Right atrium auricular region (tissue), 2 donors: ENCODE results near the gene UGT1A8. TPM values are rescaled to one million over a fixed set of nuclear protein-coding genes. Genes with fewer than 3 reads are reported as not detected.
"Not testable (repeated sequence)": the region's sequence is repeated elsewhere in the genome, so short reads cannot be mapped to it uniquely, and the experiment has no call there.

ENCODE experiments used
- DNase-seq: peaks from one replicate; pipeline ENCODE4 v3.0.0-alpha.2; 2019; ENCODE audit warnings: low spot score
- H3K27ac ChIP-seq, 2 donors: fragments of 200-600 bp; sonication (generic); 1 replicate in 1 of 2; 2 replicates in 1 of 2; pipeline ENCODE4 v1.5.1; 2016 to 2019
- H3K27me3 ChIP-seq, 2 donors: fragments of 200-600 bp; sonication (generic); one replicate each; pipeline versions ENCODE4 v1.5.1 to v1.6.0; 2017 to 2019
- H3K36me3 ChIP-seq: fragments of 200-600 bp; sonication (generic); one replicate; pipeline ENCODE4 v1.5.1; 2016
- H3K4me1 ChIP-seq, 2 donors: fragments of 200-600 bp; sonication (generic); one replicate each; pipeline versions ENCODE4 v1.5.1 to v1.6.0; 2017 to 2019
- H3K4me3 ChIP-seq, 2 donors: fragments of 200-600 bp; sonication (generic); 1 replicate in 1 of 2; 2 replicates in 1 of 2; pipeline ENCODE4 v1.5.1; 2017 to 2019; ENCODE audit warnings: mild to moderate bottlenecking in 1 of 2, moderate library complexity in 1 of 2
- H3K9me3 ChIP-seq, 2 donors: fragments of 200-600 bp; sonication (generic); one replicate each; pipeline ENCODE4 v1.5.1; 2019
- total RNA-seq, 2 donors: library from RNA; depleted of rRNA; stranded (reverse); fragments of >200 nt; gene quantifications; one replicate each; pipeline ENCODE4 v1.1.0, GENCODE V29; 2016
- TF ChIP-seq, protein P1 (sequence below), 2 donors: fragments of 200-600 bp; sonication (generic); IDR thresholded peaks; one replicate each; pipeline ENCODE4 v1.5.1; 2019; ENCODE audit warnings: antibody characterized with exemption in 2 of 2

The UGT1A8 gene
- total RNA-seq, 2 donors from 2014 or later: not detected

DNA sequence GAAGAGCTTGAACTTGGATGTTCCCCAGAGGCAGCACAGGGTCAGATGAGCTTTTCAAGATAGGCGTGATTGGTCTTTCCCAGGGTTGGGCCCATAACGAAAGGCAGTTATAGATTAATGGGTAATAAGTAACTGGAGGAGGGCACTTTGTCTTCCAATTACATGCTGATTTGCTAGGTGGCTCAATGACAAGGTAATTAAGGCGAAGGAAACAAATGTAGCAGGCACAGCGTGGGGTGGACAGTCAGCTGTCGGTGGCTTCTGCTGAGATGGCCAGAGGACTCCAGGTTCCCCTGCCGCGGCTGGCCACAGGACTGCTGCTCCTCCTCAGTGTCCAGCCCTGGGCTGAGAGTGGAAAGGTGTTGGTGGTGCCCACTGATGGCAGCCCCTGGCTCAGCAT, 101.1 kb downstream of the UGT1A8 start, which contains the start of gene UGT1A4:
UGT1A4 (plus strand) TSS at position 185 of the 400 bp plus-strand sequence; CDS start at position 270, 85 bp downstream.
- no peaks in the 10 kb centered on the region for H3K9me3 ChIP-seq
- DNase-seq: no peak
- no peaks in the 10 kb centered on the region for H3K27me3 ChIP-seq
- H3K36me3 ChIP-seq: no peaks in the 10 kb centered on the region
- no peak within 1 kb of the TSS for H3K27ac ChIP-seq
- no peak within 1 kb of the TSS for H3K4me3 ChIP-seq
- H3K4me1 ChIP-seq: no peaks in the 10 kb centered on the region
- TF ChIP-seq, protein P1, sequence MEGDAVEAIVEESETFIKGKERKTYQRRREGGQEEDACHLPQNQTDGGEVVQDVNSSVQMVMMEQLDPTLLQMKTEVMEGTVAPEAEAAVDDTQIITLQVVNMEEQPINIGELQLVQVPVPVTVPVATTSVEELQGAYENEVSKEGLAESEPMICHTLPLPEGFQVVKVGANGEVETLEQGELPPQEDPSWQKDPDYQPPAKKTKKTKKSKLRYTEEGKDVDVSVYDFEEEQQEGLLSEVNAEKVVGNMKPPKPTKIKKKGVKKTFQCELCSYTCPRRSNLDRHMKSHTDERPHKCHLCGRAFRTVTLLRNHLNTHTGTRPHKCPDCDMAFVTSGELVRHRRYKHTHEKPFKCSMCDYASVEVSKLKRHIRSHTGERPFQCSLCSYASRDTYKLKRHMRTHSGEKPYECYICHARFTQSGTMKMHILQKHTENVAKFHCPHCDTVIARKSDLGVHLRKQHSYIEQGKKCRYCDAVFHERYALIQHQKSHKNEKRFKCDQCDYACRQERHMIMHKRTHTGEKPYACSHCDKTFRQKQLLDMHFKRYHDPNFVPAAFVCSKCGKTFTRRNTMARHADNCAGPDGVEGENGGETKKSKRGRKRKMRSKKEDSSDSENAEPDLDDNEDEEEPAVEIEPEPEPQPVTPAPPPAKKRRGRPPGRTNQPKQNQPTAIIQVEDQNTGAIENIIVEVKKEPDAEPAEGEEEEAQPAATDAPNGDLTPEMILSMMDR (IDR thresholded peaks at IDR 0.05): no peak

DNA sequence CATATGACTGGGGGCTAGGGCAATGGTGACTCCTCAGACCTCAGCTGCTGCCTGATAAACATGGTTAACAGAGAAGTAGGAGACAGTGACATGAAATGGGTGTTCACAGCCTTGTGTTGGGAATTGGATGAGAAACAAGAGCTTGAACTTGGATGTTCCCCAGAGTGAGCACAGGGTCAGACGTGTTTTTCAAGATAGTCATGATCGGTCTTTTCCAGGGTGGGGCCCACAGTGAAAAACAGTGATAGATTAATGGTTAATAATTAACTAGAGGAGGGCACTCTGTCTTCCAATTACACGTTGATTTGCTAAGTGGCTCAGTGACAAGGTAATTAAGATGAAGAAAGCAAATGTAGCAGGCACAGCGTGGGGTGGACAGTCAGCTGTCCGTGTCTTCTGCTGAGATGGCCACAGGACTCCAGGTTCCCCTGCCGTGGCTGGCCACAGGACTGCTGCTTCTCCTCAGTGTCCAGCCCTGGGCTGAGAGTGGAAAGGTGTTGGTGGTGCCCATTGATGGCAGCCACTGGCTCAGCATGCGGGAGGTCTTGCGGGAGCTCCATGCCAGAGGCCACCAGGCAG, 111.4 kb downstream of the UGT1A8 start, which contains the start of gene UGT1A3:
UGT1A3 (plus strand) TSS at position 320 of the 579 bp plus-strand sequence; CDS start at position 405, 85 bp downstream.
- H3K27me3 ChIP-seq: no peaks in the 10 kb centered on the region
- H3K4me1 ChIP-seq: no peaks in the 10 kb centered on the region
- H3K4me3 ChIP-seq: no peak within 1 kb of the TSS
- no peaks in the 10 kb centered on the region for H3K36me3 ChIP-seq
- TF ChIP-seq, protein P1 (IDR thresholded peaks at IDR 0.05): no peak
- no peak for DNase-seq
- no peaks in the 10 kb centered on the region for H3K9me3 ChIP-seq
- no peak within 1 kb of the TSS for H3K27ac ChIP-seq

- DNase-seq, H3K27me3 ChIP-seq, H3K4me3 ChIP-seq, H3K27ac ChIP-seq, H3K4me1 ChIP-seq, H3K36me3 ChIP-seq, H3K9me3 ChIP-seq: not testable (repeated sequence)
Measured at GRCh38 chr2:233736868-233737653, 119.6 kb downstream of the UGT1A8 start.

GRCh38 chr2:233740870-233741269, 123.4 kb downstream of the UGT1A8 start:
- Histone ChIP-seq H3K27me3 (no peaks in the 10 kb centered on the region), H3K9me3 (no peaks in the 10 kb centered on the region), H3K4me3 (no peak overlapping the region), H3K36me3 (no peaks in the 10 kb centered on the region), H3K4me1 (no peaks in the 10 kb centered on the region), H3K27ac (no peak overlapping the region)
- TF ChIP-seq, protein P1 (IDR thresholded peaks at IDR 0.05): no peak
- no peak for DNase-seq

DNA sequence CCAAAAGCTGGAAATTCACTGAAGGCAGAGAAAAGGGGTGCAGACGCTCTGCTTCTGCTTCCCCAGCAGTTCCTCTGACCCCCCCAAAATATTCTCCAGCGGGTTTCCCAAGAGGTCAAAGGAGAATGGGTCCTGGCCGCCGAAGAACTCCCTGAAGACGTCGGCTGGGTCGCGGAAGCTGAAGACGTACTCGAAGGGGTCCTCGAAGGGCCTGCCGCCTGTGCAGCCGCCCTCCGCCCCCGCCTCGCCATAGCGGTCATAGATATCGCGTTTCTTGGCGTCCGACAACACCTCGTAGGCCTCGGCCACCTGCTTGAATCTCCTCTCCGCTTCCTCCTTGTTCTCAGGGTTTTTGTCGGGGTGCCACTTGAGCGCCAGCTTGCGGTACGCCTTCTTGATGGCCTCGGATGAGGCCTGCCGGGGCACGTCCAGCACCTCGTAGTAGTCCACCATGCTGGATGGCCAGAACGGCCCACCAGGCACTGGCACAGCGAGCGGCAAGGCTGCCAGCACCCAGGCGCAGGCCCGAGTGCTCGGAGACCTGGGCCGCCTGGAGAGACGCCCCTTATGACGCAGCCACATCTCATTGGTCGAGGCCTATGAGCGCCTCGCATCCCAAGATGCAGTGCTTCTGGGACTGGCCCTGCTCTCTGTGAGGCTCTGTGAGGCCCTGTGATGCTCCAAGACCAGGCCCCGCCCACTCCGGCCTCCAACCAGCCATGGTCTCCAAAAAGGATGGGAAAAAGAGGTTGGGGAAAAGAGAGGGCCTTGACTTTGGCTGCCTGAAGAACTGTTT, 126.2 kb downstream of the UGT1A8 start:
- TF ChIP-seq, protein P1 (IDR thresholded peaks at IDR 0.05): no peak
- H3K9me3 ChIP-seq: no peaks in the 10 kb centered on the region
- no peak overlapping the region for H3K4me3 ChIP-seq
- H3K36me3 ChIP-seq: no peaks in the 10 kb centered on the region
- H3K27me3 ChIP-seq: no peaks in the 10 kb centered on the region
- H3K27ac ChIP-seq: no peak overlapping the region
- no peaks in the 10 kb centered on the region for H3K4me1 ChIP-seq
- DNase-seq: no peak
